HepG2 (cell line): ENCODE measurements around the gene MTCH2. TPM values are rescaled to one million over a fixed set of nuclear protein-coding genes. Genes with fewer than 3 reads are reported as not detected.

Experiments
- FOXC1 ChIP-seq: sonication (generic); formaldehyde crosslinking; IDR thresholded peaks from 2 replicates; pipeline ENCODE4 v1.8.0; 2022; ENCODE audit warnings: mild to moderate bottlenecking, missing genetic modification reagents, borderline replicate concordance
- HIC2 ChIP-seq: sonication (generic); formaldehyde crosslinking; IDR thresholded peaks from 2 replicates; pipeline ENCODE4 v1.9.0; 2022; ENCODE audit warnings: low read depth, missing genetic modification reagents
- HNF1A ChIP-seq, 2 experiments: sonication (generic) in 1 of 2; formaldehyde crosslinking in 1 of 2; IDR thresholded peaks; 2 replicates each; pipeline versions ENCODE4 v1.4.0 to v1.6.1; 2016 to 2020; ENCODE audit warnings: borderline replicate concordance in 1 of 2, low read depth in 1 of 2, mild to moderate bottlenecking in 1 of 2, missing genetic modification reagents in 1 of 2
- STAT6 ChIP-seq: sonication (generic); formaldehyde crosslinking; IDR thresholded peaks from 2 replicates; pipeline ENCODE4 v1.4.0; 2020; ENCODE audit warnings: missing genetic modification reagents, mild to moderate bottlenecking, borderline replicate concordance
- TARDBP ChIP-seq: sonication (generic); formaldehyde crosslinking; IDR thresholded peaks from 2 replicates; pipeline ENCODE4 v1.8.0; 2022; ENCODE audit warnings: mild to moderate bottlenecking, missing genetic modification reagents
- TRIM24 ChIP-seq: sonication (generic); formaldehyde crosslinking; IDR thresholded peaks from 2 replicates; pipeline ENCODE4 v1.8.0; 2022; ENCODE audit warnings: mild to moderate bottlenecking, missing genetic modification reagents
- ZFY ChIP-seq: sonication (generic); formaldehyde crosslinking; IDR thresholded peaks from 2 replicates; pipeline ENCODE4 v1.4.0; 2020; ENCODE audit warnings: missing genetic modification reagents
- ZHX2 ChIP-seq, 2 experiments: sonication (generic) in 1 of 2; formaldehyde crosslinking in 1 of 2; IDR thresholded peaks; 2 replicates each; pipeline versions ENCODE4 v1.6.1 to v1.9.0; 2014 to 2022; ENCODE audit warnings: antibody characterized with exemption in 1 of 2, borderline replicate concordance in 1 of 2, inconsistent platforms in 1 of 2, low read depth in 1 of 2, missing genetic modification reagents in 1 of 2
- ZNF225 ChIP-seq: sonication (generic); formaldehyde crosslinking; IDR thresholded peaks from 2 replicates; pipeline ENCODE4 v1.4.0; 2020; ENCODE audit warnings: mild to moderate bottlenecking, missing genetic modification reagents
- ZNF234 ChIP-seq: sonication (generic); formaldehyde crosslinking; conservative IDR thresholded peaks from 2 replicates; pipeline ENCODE4 v1.5.1; 2020; ENCODE audit warnings: mild to moderate bottlenecking, missing genetic modification reagents
- polyA plus RNA-seq, 8 experiments: library from polyadenylated mRNA; depleted of rRNA in 3 of 8; stranded (reverse) in 7 of 8; unstranded in 1 of 8; fragments of >200 nt; fragmentation: Illumina TruSeq in 4 of 8; extraction: Trizol in 4 of 8; gene quantifications; 2 replicates each; pipeline versions ENCODE4 v1.2.1 to v1.2.3, GENCODE V29; 2011 to 2016; ENCODE audit warnings: low read depth in 4 of 8, missing spikeins in 1 of 8, mixed read lengths in 1 of 8; ENCODE audit not compliant: insufficient read depth in 1 of 8
- total RNA-seq, 5 experiments: library from RNA; depleted of rRNA; stranded (reverse); fragments of >200 nt; fragmentation: Illumina TruSeq; extraction: Trizol; gene quantifications; 2 replicates each; pipeline ENCODE4 v1.2.3, GENCODE V29; 2016; ENCODE audit warnings: low read depth in 1 of 5

MTCH2 gene
- total and polyA plus RNA-seq, 2 of the 13 experiments (the other 11 are each of a cell fraction or from before 2014, with no cell fraction given) = 112 to 272 TPM

DNA sequence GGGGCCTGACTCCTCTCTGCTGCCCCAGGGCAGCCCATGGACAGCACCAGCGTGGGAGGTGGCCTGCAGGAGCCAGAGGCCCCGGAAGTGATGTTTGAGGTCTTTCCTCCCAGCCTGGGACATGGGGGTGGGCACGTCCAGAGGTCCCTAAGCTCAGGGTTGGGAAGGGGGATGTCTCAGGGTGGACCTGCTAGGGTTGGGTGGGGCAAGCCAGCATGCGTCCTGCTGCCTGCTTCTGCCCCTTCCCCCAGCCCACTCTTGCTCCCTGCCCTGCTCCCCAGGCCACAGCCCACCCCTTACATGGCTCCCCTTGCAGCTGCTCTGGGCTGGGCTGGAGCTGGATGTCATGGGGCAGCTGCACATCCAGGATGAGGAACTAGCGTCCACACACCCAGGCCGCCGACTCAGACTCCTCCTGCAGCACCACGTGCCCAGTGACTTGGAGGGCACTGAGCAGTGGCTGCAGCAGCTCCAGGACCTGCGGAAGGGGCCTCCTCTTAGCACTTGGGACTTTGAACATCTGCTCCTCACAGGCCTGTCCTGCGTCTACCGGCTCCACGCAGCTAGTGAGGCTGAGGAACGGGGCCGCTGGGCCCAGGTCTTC lies 54.5 kb downstream of the MTCH2 start (continued):
- TF ChIP-seq HIC2 (CRISPR knock-in tag) = no peak
- no peak for TF ChIP-seq ZNF225
- TF ChIP-seq TARDBP (CRISPR knock-in tag) = peak; percentile 64; the same call in 1 of the 2 replicates
- no peak for TF ChIP-seq ZHX2 (IDR thresholded peaks at IDR 0.05; ENCODE audit: low read depth)
- TF ChIP-seq ZHX2 (CRISPR knock-in tag; IDR thresholded peaks at IDR 0.05; ENCODE audit: borderline replicate concordance) = no peak
- TF ChIP-seq STAT6 (CRISPR knock-in tag) = no peak
- 0 out of 2 replicates have a peak, but pooled peaks have one; percentile 27 for TF ChIP-seq ZNF234 (CRISPR knock-in tag)
- TF ChIP-seq ZFY (CRISPR knock-in tag) = peak; percentile 73
- TF ChIP-seq TRIM24 (CRISPR knock-in tag) = no peak
- peak; percentile 67; the same call in 1 of the 2 replicates for TF ChIP-seq FOXC1 (CRISPR knock-in tag)
- no peak for TF ChIP-seq HNF1A (IDR thresholded peaks at IDR 0.05; ENCODE audit: low read depth)
- peak; percentile 41; the same call in 1 of the 2 replicates for TF ChIP-seq HNF1A (CRISPR knock-in tag; IDR thresholded peaks at IDR 0.05; ENCODE audit: borderline replicate concordance)
